SK-N-SH (cell line): ENCODE measurements around the gene SP140. TPM values are rescaled to one million over a fixed set of nuclear protein-coding genes. Genes with fewer than 3 reads are reported as not detected.

Experiments used
- CTCF ChIA-PET: fragments of 300-600, 350-600 bp; formaldehyde crosslinking; extraction: SDS; loops from one replicate; lab custom pipeline; 2021; lab: Yijun Ruan, JAX
- POLR2A ChIA-PET: fragments of 350-600 bp; sonication (Branson Sonifier 250); formaldehyde crosslinking; extraction: SDS; loops from one replicate; lab custom pipeline; 2020; ENCODE audit warnings: antibody characterized with exemption, inconsistent platforms; lab: Yijun Ruan, JAX
- DNase-seq: peaks from one replicate; pipeline ENCODE4 v3.0.0; 2012
- H2AFZ ChIP-seq: fragments of 200-600 bp; sonication (generic); 2 replicates; pipeline ENCODE4 v1.8.1; 2016; ENCODE audit warnings: antibody characterized with exemption, mild to moderate bottlenecking, low read depth
- H3F3A ChIP-seq: fragments of 200-600 bp; sonication (generic); replicated peaks from 2 replicates; pipeline ENCODE3; 2016; ENCODE audit warnings: antibody characterized with exemption, mild to moderate bottlenecking; ENCODE audit not compliant: insufficient read depth
- H3K27ac ChIP-seq, 2 experiments: fragments of 200-500 bp in 1 of 2; fragments of 200-600 bp in 1 of 2; sonication (Bioruptor generic) in 1 of 2; sonication (generic), shearing (Covaris generic) in 1 of 2; 2 replicates each; pipeline versions ENCODE4 v1.5.1 to v1.6.1; 2014 to 2016; ENCODE audit warnings: low read depth in 2 of 2, inconsistent platforms in 1 of 2, low read length in 1 of 2, mild to moderate bottlenecking in 1 of 2, mixed read lengths in 1 of 2
- H3K27me3 ChIP-seq: fragments of 200-600 bp; sonication (generic), shearing (Covaris generic); 2 replicates; pipeline ENCODE4 v1.6.1; 2016; ENCODE audit warnings: mixed run types; ENCODE audit not compliant: insufficient read depth
- H3K36me3 ChIP-seq, 2 experiments: fragments of 200-500 bp in 1 of 2; fragments of 200-600 bp in 1 of 2; sonication (Bioruptor generic) in 1 of 2; sonication (generic) in 1 of 2; replicated peaks in 1 of 2; 2 replicates each; pipeline versions ENCODE3 to v1.5.1; 2014 to 2016; ENCODE audit warnings: low read length in 1 of 2, mild to moderate bottlenecking in 1 of 2; ENCODE audit not compliant: insufficient read depth in 2 of 2, control insufficient read depth in 1 of 2
- H3K4me1 ChIP-seq, 2 experiments: fragments of 200-500 bp in 1 of 2; fragments of 200-600 bp in 1 of 2; sonication (Bioruptor generic) in 1 of 2; sonication (generic), shearing (Covaris generic) in 1 of 2; 2 replicates each; pipeline versions ENCODE4 v1.5.1 to v1.6.1; 2014 to 2016; ENCODE audit warnings: low read depth in 1 of 2, low read length in 1 of 2, mixed run types in 1 of 2; ENCODE audit not compliant: insufficient read depth in 2 of 2, control insufficient read depth in 1 of 2
- H3K4me2 ChIP-seq: fragments of 200-600 bp; sonication (generic), shearing (Covaris generic); 2 replicates; pipeline ENCODE4 v1.6.1; 2017; ENCODE audit warnings: mixed run types
- H3K4me3 ChIP-seq, 2 experiments: fragments of 200-500 bp in 1 of 2; fragments of 200-600 bp in 1 of 2; sonication (Bioruptor generic) in 1 of 2; sonication (generic), shearing (Covaris generic) in 1 of 2; 2 replicates each; pipeline versions ENCODE4 v1.5.1 to v1.8.1; 2014 to 2016; ENCODE audit warnings: low read depth in 2 of 2, inconsistent platforms in 1 of 2, low read length in 1 of 2, mild to moderate bottlenecking in 1 of 2, mixed read lengths in 1 of 2, moderate library complexity in 1 of 2
- H3K79me2 ChIP-seq: fragments of 200-600 bp; sonication (generic); 2 replicates; pipeline ENCODE4 v1.8.1; 2017; ENCODE audit warnings: mild to moderate bottlenecking; ENCODE audit not compliant: insufficient read depth
- H3K9ac ChIP-seq: fragments of 200-600 bp; sonication (generic); 2 replicates; pipeline ENCODE4 v1.6.1; 2017; ENCODE audit warnings: mixed run types
- H3K9me2 ChIP-seq: fragments of 200-600 bp; sonication (generic); 2 replicates; pipeline ENCODE4 v1.6.1; 2017; ENCODE audit warnings: mixed run types
- H3K9me3 ChIP-seq: fragments of 200-600 bp; sonication (generic); 2 replicates; pipeline ENCODE4 v1.6.1; 2017; ENCODE audit warnings: mixed run types, mild to moderate bottlenecking, moderate library complexity
- H4K20me1 ChIP-seq: fragments of 200-600 bp; sonication (generic); 2 replicates; pipeline ENCODE4 v1.6.1; 2017; ENCODE audit warnings: mild to moderate bottlenecking, mixed run types; ENCODE audit not compliant: insufficient read depth
- CHD2 ChIP-seq: fragments of 150-350 bp; IDR thresholded peaks from 2 replicates; pipeline ENCODE4 v1.6.1; 2018; ENCODE audit warnings: low read length; ENCODE audit not compliant: partially characterized antibody
- EZH2phosphoT487 ChIP-seq: fragments of 200-600 bp; sonication (generic); IDR thresholded peaks from 2 replicates; pipeline ENCODE4 v1.6.1; 2017; ENCODE audit warnings: low read depth, mixed run types, mild to moderate bottlenecking, antibody characterized with exemption, moderate library complexity, borderline replicate concordance
- FOXJ3 ChIP-seq: sonication (generic); formaldehyde crosslinking; IDR thresholded peaks from 2 replicates; pipeline ENCODE4 v1.5.1; 2020; ENCODE audit warnings: mild to moderate bottlenecking, missing genetic modification reagents
- FOXM1 ChIP-seq: IDR thresholded peaks from 2 replicates; pipeline ENCODE4 v1.4.0; 2012; ENCODE audit warnings: low read depth, mild to moderate bottlenecking
- GATA2 ChIP-seq: sonication (generic); formaldehyde crosslinking; IDR thresholded peaks from 2 replicates; pipeline ENCODE4 v1.5.0; 2020; ENCODE audit warnings: mild to moderate bottlenecking, missing genetic modification reagents
- RFX5 ChIP-seq: IDR thresholded peaks from 2 replicates; pipeline ENCODE4 v1.6.1; 2012; ENCODE audit warnings: mild to moderate bottlenecking, improper control_type of control experiment, low read length
- SMC3 ChIP-seq: IDR thresholded peaks from 2 replicates; pipeline ENCODE4 v1.6.1; 2012; ENCODE audit warnings: low read depth, low read length, improper control_type of control experiment
- USF1 ChIP-seq: IDR thresholded peaks from 2 replicates; pipeline ENCODE4 v1.4.0; 2012; ENCODE audit warnings: low read depth, borderline replicate concordance
- USF2 ChIP-seq: fragments of 150-350 bp; IDR thresholded peaks from 2 replicates; pipeline ENCODE4 v1.6.1; 2017; ENCODE audit warnings: antibody characterized with exemption, low read length, low read depth, borderline replicate concordance
- YY1 ChIP-seq: IDR thresholded peaks from 2 replicates; pipeline ENCODE4 v1.4.0; 2012; ENCODE audit warnings: low read depth, mild to moderate bottlenecking
- WGBS: methylation state at CpG from one replicate; pipeline ENCODE4 v1.1.6; 2017; ENCODE audit warnings: low lambda C conversion rate; 5-methylcytosine and 5-hydroxymethylcytosine counted together
- polyA plus RNA-seq, 3 experiments: library from polyadenylated mRNA; depleted of rRNA; stranded (reverse); fragments of >200 nt; gene quantifications; 2 replicates each; pipeline ENCODE4 v1.2.3, GENCODE V29; 2012
- TF ChIP-seq, protein P1 (sequence below): IDR thresholded peaks from 2 replicates; pipeline ENCODE4 v1.4.0; 2012; ENCODE audit warnings: low read depth
- TF ChIP-seq, protein P2 (sequence below): fragments of 200-600 bp; sonication (generic); IDR thresholded peaks from 2 replicates; pipeline ENCODE4 v1.6.1; 2017; ENCODE audit warnings: antibody characterized with exemption, mild to moderate bottlenecking, moderate library complexity
- TF ChIP-seq, protein P3 (sequence below): IDR thresholded peaks from 2 replicates; pipeline ENCODE4; 2012

Gene SP140
- polyA plus RNA-seq, 1 of the 3 experiments (the other 2 are of a cell fraction): 0.71 TPM

DNA sequence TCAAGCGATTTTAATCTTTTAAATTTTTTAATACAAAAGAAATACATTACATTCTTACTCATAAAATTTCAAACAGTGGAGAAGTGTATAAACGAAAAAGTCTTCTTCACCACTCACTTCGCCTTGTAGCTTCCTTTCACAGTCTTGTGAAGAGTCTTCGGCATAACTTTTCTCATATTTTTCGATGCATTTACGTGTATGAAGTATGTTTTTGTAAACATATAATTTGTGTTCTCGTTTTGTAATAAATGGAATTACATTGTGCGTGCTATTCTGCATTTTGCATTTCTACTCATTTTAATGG, 102.6 kb downstream of the SP140 start:
- no peak for DNase-seq
- Histone ChIP-seq H3K9me2 (no peaks in the 10 kb centered on the region), H3K4me1 (peaks cover 0 to 8% of the 10 kb centered on the region in 2 experiments; a peak in 2 of 4 replicates), H3K4me3 (peak overlapping the region; percentile 53 to 73; a peak in 3 of 4 replicates), H3K9me3 (no peaks in the 10 kb centered on the region), H3K79me2 (peaks cover 50% of the 10 kb centered on the region), H3K9ac (peak overlapping the region; percentile 64; the same call in 1 of the 2 replicates), H4K20me1 (no peaks in the 10 kb centered on the region), H3K27ac (0 out of 4 replicates have a peak overlapping the region, but pooled peaks of 1 of the 2 experiments have one; percentile 85), H3K27me3 (no peaks in the 10 kb centered on the region), H3K4me2 (peak overlapping the region; percentile 86), H3K36me3 (peaks cover 0 to 14% of the 10 kb centered on the region in 2 experiments), H2AFZ (no peak overlapping the region; the same call in 1 of the 2 replicates), H3F3A (peaks cover 15% of the 10 kb centered on the region)
- TF ChIP-seq EZH2phosphoT487 (no peak), FOXJ3 (CRISPR knock-in tag) (no peak), USF1 (no peak), CHD2 (no peak), FOXM1 (no peak), YY1 (no peak), GATA2 (CRISPR knock-in tag) (no peak), USF2 (no peak), SMC3 (no peak), RFX5 (no peak)
- TF ChIP-seq, protein P1, sequence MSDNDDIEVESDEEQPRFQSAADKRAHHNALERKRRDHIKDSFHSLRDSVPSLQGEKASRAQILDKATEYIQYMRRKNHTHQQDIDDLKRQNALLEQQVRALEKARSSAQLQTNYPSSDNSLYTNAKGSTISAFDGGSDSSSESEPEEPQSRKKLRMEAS: no peak
- TF ChIP-seq, protein P2, sequence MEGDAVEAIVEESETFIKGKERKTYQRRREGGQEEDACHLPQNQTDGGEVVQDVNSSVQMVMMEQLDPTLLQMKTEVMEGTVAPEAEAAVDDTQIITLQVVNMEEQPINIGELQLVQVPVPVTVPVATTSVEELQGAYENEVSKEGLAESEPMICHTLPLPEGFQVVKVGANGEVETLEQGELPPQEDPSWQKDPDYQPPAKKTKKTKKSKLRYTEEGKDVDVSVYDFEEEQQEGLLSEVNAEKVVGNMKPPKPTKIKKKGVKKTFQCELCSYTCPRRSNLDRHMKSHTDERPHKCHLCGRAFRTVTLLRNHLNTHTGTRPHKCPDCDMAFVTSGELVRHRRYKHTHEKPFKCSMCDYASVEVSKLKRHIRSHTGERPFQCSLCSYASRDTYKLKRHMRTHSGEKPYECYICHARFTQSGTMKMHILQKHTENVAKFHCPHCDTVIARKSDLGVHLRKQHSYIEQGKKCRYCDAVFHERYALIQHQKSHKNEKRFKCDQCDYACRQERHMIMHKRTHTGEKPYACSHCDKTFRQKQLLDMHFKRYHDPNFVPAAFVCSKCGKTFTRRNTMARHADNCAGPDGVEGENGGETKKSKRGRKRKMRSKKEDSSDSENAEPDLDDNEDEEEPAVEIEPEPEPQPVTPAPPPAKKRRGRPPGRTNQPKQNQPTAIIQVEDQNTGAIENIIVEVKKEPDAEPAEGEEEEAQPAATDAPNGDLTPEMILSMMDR: no peak
- TF ChIP-seq, protein P3, sequence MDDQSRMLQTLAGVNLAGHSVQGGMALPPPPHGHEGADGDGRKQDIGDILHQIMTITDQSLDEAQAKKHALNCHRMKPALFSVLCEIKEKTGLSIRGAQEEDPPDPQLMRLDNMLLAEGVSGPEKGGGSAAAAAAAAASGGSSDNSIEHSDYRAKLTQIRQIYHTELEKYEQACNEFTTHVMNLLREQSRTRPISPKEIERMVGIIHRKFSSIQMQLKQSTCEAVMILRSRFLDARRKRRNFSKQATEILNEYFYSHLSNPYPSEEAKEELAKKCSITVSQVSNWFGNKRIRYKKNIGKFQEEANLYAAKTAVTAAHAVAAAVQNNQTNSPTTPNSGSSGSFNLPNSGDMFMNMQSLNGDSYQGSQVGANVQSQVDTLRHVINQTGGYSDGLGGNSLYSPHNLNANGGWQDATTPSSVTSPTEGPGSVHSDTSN: no peak
- CTCF ChIA-PET: no interaction called here
- 48% methylated on average over 8 of the region's 8 CpGs for WGBS
- POLR2A ChIA-PET: no interaction called here
